ENCODE data around the gene SPATA20.

Gene SPATA20

GRCh38 chr17:50588391-50589049 is 41.5 kb downstream of the SPATA20 start:
- peaks cover 3% of the 10 kb centered on the region for H3K27me3 ChIP-seq (ENCODE audit: control insufficient read depth, insufficient read depth, low read length)
- H3K9ac ChIP-seq (ENCODE audit: low read length): no peak overlapping the region
- H3K4me1 ChIP-seq (ENCODE audit: control insufficient read depth, insufficient read depth, low read length): peaks cover 13% of the 10 kb centered on the region
- H3K9me3 ChIP-seq (ENCODE audit: control insufficient read depth, low read length): no peaks in the 10 kb centered on the region
- no peaks in the 10 kb centered on the region for H3K36me3 ChIP-seq (ENCODE audit: control insufficient read depth, insufficient read depth, low read length)
- H3K4me3 ChIP-seq (ENCODE audit: low read length): no peak overlapping the region

GRCh38 chr17:50589095-50589705 is 42.2 kb downstream of the SPATA20 start:
- Histone ChIP-seq H3K27me3 (ENCODE audit: control insufficient read depth, insufficient read depth, low read length) (peaks cover under 1% of the 10 kb centered on the region), H3K4me1 (ENCODE audit: control insufficient read depth, insufficient read depth, low read length) (peaks cover 13% of the 10 kb centered on the region), H3K36me3 (ENCODE audit: control insufficient read depth, insufficient read depth, low read length) (no peaks in the 10 kb centered on the region), H3K4me3 (ENCODE audit: low read length) (no peak overlapping the region), H3K9ac (ENCODE audit: low read length) (no peak overlapping the region), H3K9me3 (ENCODE audit: control insufficient read depth, low read length) (no peaks in the 10 kb centered on the region)

DNA sequence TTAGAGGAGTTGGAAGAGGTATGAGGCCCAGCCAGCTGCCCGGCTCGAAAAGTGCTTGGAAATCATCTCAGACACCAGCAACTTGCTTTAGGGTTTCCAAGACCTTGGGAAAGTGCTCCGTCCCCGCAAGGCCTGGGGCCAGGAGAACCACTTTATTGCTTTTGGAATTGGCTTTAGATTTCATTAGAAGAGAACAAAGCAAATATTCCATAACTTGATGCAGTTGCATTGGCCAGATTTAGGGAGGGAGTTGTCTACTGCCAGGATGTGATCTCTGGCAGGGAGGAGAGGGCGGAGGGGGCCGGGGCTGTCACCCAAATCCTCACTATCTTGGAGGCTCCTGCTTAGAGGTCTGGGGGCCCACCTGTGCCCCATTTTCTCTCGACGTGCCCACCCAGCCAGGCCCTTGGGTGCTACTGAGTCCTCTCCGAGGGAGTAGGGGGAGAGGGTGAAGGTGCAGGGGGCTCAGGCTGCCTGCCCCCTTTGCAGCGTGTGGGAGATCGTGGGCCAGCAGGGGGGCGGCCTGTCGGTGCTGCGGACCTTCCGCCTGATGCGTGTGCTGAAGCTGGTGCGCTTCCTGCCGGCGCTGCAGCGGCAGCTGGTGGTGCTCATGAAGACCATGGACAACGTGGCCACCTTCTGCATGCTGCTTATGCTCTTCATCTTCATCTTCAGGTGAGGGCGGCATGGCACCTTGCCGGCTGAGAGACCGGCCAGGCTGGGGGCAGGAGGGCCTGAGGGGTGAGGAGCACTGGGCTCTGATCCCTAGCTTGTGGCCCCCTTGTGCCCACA is 44.2 kb downstream of the SPATA20 start:
- H3K9ac ChIP-seq (ENCODE audit: low read length): no peak overlapping the region
- no peaks in the 10 kb centered on the region for H3K36me3 ChIP-seq (ENCODE audit: control insufficient read depth, insufficient read depth, low read length)
- no peak overlapping the region for H3K4me3 ChIP-seq (ENCODE audit: low read length)
- H3K4me1 ChIP-seq (ENCODE audit: control insufficient read depth, insufficient read depth, low read length): peaks cover 13% of the 10 kb centered on the region
- no peaks in the 10 kb centered on the region for H3K9me3 ChIP-seq (ENCODE audit: control insufficient read depth, low read length)
- H3K27me3 ChIP-seq (ENCODE audit: control insufficient read depth, insufficient read depth, low read length): no peaks in the 10 kb centered on the region

DNA sequence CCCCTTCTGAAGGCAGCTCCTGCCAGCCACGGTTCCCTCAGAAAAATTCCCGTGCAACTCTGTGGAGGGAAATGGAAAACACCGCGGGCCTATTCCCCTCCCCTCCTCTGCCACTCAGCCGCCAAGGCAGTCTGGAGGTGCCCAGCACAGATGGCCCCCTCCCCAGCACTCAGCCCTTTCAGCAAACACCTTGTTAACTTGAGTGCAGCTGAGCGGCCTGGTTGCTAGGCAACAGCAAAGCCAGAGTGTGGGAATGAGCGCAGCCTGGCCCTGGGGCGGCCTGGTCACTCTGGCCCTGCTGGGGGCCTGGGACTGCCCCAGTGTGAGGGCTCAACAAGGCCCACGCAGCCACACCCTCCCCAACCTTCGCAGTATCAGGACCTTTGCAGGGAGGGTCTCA is 46.3 kb downstream of the SPATA20 start:
- Histone ChIP-seq H3K9ac (ENCODE audit: low read length) (no peak overlapping the region), H3K4me3 (ENCODE audit: low read length) (no peak overlapping the region), H3K36me3 (ENCODE audit: control insufficient read depth, insufficient read depth, low read length) (no peaks in the 10 kb centered on the region), H3K27me3 (ENCODE audit: control insufficient read depth, insufficient read depth, low read length) (no peaks in the 10 kb centered on the region), H3K9me3 (ENCODE audit: control insufficient read depth, low read length) (no peaks in the 10 kb centered on the region), H3K4me1 (ENCODE audit: control insufficient read depth, insufficient read depth, low read length) (peaks cover 13% of the 10 kb centered on the region)

- Histone ChIP-seq H3K27me3 (ENCODE audit: control insufficient read depth, insufficient read depth, low read length) (no peaks in the 10 kb centered on the region), H3K9me3 (ENCODE audit: control insufficient read depth, low read length) (no peaks in the 10 kb centered on the region), H3K4me1 (ENCODE audit: control insufficient read depth, insufficient read depth, low read length) (peaks cover 9% of the 10 kb centered on the region), H3K9ac (ENCODE audit: low read length) (no peak overlapping the region), H3K36me3 (ENCODE audit: control insufficient read depth, insufficient read depth, low read length) (no peaks in the 10 kb centered on the region), H3K4me3 (ENCODE audit: low read length) (no peak overlapping the region)
Measured at GRCh38 chr17:50594128-50594823, 47.3 kb downstream of the SPATA20 start.

- H3K4me1 ChIP-seq (ENCODE audit: control insufficient read depth, insufficient read depth, low read length): peaks cover 4% of the 10 kb centered on the region
- H3K9ac ChIP-seq (ENCODE audit: low read length): no peak overlapping the region
- H3K4me3 ChIP-seq (ENCODE audit: low read length): no peak overlapping the region
- no peaks in the 10 kb centered on the region for H3K27me3 ChIP-seq (ENCODE audit: control insufficient read depth, insufficient read depth, low read length)
- H3K36me3 ChIP-seq (ENCODE audit: control insufficient read depth, insufficient read depth, low read length): no peaks in the 10 kb centered on the region
- no peaks in the 10 kb centered on the region for H3K9me3 ChIP-seq (ENCODE audit: control insufficient read depth, low read length)
Measured at GRCh38 chr17:50594892-50595291, 47.9 kb downstream of the SPATA20 start.

GRCh38 chr17:50596191-50597037 is 49.4 kb downstream of the SPATA20 start:
- Histone ChIP-seq H3K4me1 (ENCODE audit: control insufficient read depth, insufficient read depth, low read length) (no peaks in the 10 kb centered on the region), H3K4me3 (ENCODE audit: low read length) (no peak overlapping the region), H3K36me3 (ENCODE audit: control insufficient read depth, insufficient read depth, low read length) (no peaks in the 10 kb centered on the region), H3K27me3 (ENCODE audit: control insufficient read depth, insufficient read depth, low read length) (no peaks in the 10 kb centered on the region), H3K9ac (ENCODE audit: low read length) (no peak overlapping the region), H3K9me3 (ENCODE audit: control insufficient read depth, low read length) (no peaks in the 10 kb centered on the region)

GRCh38 chr17:50598487-50598886 is 51.5 kb downstream of the SPATA20 start:
- Histone ChIP-seq H3K9ac (ENCODE audit: low read length) (no peak overlapping the region), H3K4me1 (ENCODE audit: control insufficient read depth, insufficient read depth, low read length) (no peaks in the 10 kb centered on the region), H3K27me3 (ENCODE audit: control insufficient read depth, insufficient read depth, low read length) (peaks cover 6% of the 10 kb centered on the region), H3K36me3 (ENCODE audit: control insufficient read depth, insufficient read depth, low read length) (no peaks in the 10 kb centered on the region), H3K4me3 (ENCODE audit: low read length) (no peak overlapping the region), H3K9me3 (ENCODE audit: control insufficient read depth, low read length) (no peaks in the 10 kb centered on the region)

- Histone ChIP-seq H3K4me1 (ENCODE audit: control insufficient read depth, insufficient read depth, low read length) (no peaks in the 10 kb centered on the region), H3K4me3 (ENCODE audit: low read length) (no peak overlapping the region), H3K36me3 (ENCODE audit: control insufficient read depth, insufficient read depth, low read length) (no peaks in the 10 kb centered on the region), H3K9me3 (ENCODE audit: control insufficient read depth, low read length) (no peaks in the 10 kb centered on the region), H3K27me3 (ENCODE audit: control insufficient read depth, insufficient read depth, low read length) (peaks cover 9% of the 10 kb centered on the region), H3K9ac (ENCODE audit: low read length) (no peak overlapping the region)
Measured at GRCh38 chr17:50599606-50600005, 52.6 kb downstream of the SPATA20 start.

GRCh38 chr17:50601823-50602375 is 54.9 kb downstream of the SPATA20 start:
- Histone ChIP-seq H3K4me1 (ENCODE audit: control insufficient read depth, insufficient read depth, low read length) (no peaks in the 10 kb centered on the region), H3K9me3 (ENCODE audit: control insufficient read depth, low read length) (no peaks in the 10 kb centered on the region), H3K9ac (ENCODE audit: low read length) (no peak overlapping the region), H3K4me3 (ENCODE audit: low read length) (no peak overlapping the region), H3K27me3 (ENCODE audit: control insufficient read depth, insufficient read depth, low read length) (peaks cover 9% of the 10 kb centered on the region), H3K36me3 (ENCODE audit: control insufficient read depth, insufficient read depth, low read length) (no peaks in the 10 kb centered on the region)

GRCh38 chr17:50602836-50603235 is 55.9 kb downstream of the SPATA20 start:
- H3K36me3 ChIP-seq (ENCODE audit: control insufficient read depth, insufficient read depth, low read length): no peaks in the 10 kb centered on the region
- no peak overlapping the region for H3K9ac ChIP-seq (ENCODE audit: low read length)
- no peaks in the 10 kb centered on the region for H3K9me3 ChIP-seq (ENCODE audit: control insufficient read depth, low read length)
- H3K4me1 ChIP-seq (ENCODE audit: control insufficient read depth, insufficient read depth, low read length): no peaks in the 10 kb centered on the region
- no peak overlapping the region for H3K4me3 ChIP-seq (ENCODE audit: low read length)
- peaks cover 9% of the 10 kb centered on the region for H3K27me3 ChIP-seq (ENCODE audit: control insufficient read depth, insufficient read depth, low read length)

Data from mucosa of stomach (tissue), 1 donor.